GM23338 (cell line): Measurements from ENCODE around the gene GFRA1.

Experiments used
- CTCF ChIP-seq, 2 experiments: fragments of 200-600 bp in 1 of 2; sonication (generic) in 1 of 2; conservative IDR thresholded peaks; 2 replicates each; pipeline versions ENCODE4 v1.5.1 to v1.6.1; 2016 to 2017; ENCODE audit warnings: antibody characterized with exemption in 2 of 2, low read depth in 2 of 2, mild to moderate bottlenecking in 2 of 2, moderate library complexity in 1 of 2
- POLR2AphosphoS5 ChIP-seq: IDR thresholded peaks from 2 replicates; pipeline ENCODE4 v1.6.1; 2016; ENCODE audit warnings: antibody characterized with exemption, low read depth

GRCh38 chr10:116178086-116178605 is 94.9 kb downstream of the GFRA1 start:
- TF ChIP-seq CTCF (conservative IDR thresholded peaks at IDR 0.05; ENCODE audit: low read depth in 2 of 2) = no peak
- TF ChIP-seq POLR2AphosphoS5 = no peak
